ENCODE data around the gene PRKG1. TPM values are rescaled to one million over a fixed set of nuclear protein-coding genes. Genes with fewer than 3 reads are reported as not detected.
"Not testable (repeated sequence)": the region's sequence is repeated elsewhere in the genome, so short reads cannot be mapped to it uniquely, and the experiment has no call there.

PRKG1 gene
- total RNA-seq, 2 donors from 2014 or later, result 8.1 to 16.6 TPM

DNA sequence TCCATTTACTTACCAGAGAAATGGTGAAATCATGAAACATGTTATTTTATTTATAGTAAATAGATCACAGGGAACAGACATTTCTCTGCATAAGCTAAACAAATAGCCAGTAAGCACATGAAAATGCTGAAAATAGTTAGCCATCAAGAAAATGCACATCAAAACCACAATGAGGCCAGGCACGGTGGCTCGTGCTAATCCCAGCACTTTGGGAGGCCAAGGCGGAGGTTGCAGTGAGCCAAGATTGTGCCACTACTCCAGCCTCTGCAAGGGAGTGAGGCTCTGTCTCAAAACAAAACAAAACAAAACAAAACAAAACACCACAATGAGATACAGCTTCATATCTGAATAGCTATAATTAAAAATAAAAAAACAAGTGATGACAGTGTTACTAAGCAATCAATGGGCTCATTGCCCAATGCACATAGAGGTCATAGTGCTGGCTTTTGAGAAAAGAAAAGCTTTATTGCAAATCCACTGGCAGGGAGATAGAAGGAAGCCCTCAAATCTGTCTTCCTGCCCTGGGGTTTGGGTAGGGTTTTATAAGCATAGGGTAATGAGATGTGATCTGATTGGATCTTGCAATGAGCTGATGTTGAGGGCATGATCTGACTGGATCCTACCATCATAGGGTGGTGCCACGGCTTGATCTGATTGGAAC lies 608.9 kb downstream of the PRKG1 start:
- no peaks in the 10 kb centered on the region for H3K36me3 ChIP-seq
- TF ChIP-seq, protein P1, sequence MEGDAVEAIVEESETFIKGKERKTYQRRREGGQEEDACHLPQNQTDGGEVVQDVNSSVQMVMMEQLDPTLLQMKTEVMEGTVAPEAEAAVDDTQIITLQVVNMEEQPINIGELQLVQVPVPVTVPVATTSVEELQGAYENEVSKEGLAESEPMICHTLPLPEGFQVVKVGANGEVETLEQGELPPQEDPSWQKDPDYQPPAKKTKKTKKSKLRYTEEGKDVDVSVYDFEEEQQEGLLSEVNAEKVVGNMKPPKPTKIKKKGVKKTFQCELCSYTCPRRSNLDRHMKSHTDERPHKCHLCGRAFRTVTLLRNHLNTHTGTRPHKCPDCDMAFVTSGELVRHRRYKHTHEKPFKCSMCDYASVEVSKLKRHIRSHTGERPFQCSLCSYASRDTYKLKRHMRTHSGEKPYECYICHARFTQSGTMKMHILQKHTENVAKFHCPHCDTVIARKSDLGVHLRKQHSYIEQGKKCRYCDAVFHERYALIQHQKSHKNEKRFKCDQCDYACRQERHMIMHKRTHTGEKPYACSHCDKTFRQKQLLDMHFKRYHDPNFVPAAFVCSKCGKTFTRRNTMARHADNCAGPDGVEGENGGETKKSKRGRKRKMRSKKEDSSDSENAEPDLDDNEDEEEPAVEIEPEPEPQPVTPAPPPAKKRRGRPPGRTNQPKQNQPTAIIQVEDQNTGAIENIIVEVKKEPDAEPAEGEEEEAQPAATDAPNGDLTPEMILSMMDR (IDR thresholded peaks at IDR 0.05), result no peak
- no peaks in the 10 kb centered on the region for H3K27me3 ChIP-seq
- intact Hi-C loops (cut with DNase I), result no loop called here
- no peak overlapping the region for H3K27ac ChIP-seq
- H3K9me3 ChIP-seq, result no peaks in the 10 kb centered on the region
- DNase-seq, result no peak
- H3K4me3 ChIP-seq, result no peak overlapping the region
- H3K4me1 ChIP-seq, result no peaks in the 10 kb centered on the region
- no peak overlapping the region for H3K9ac ChIP-seq (ENCODE audit: low read depth in 2 of 2, low read length in 2 of 2)

DNA sequence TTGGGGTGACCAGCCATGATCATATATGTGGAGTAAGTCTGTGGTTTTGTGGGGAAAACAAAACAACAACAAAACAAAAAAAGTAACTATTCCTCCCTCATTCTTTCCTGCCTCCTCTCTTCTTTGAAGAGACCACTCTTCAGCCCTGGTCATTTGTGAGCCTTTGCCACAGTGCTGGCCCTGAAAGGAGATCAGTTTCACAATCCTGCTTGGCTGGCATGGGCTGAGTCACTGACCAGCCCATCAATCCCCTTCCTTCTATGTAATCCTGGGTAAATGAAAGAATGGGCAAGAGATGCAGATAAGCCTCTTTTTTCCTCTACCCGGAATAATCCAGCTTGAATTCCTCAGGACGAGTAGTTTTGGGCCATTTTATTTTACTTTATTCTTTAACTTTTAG lies 611.5 kb downstream of the PRKG1 start:
- Histone ChIP-seq H3K36me3 (no peaks in the 10 kb centered on the region), H3K9me3 (no peaks in the 10 kb centered on the region), H3K9ac (ENCODE audit: low read depth in 2 of 2, low read length in 2 of 2) (no peak overlapping the region), H3K27me3 (no peaks in the 10 kb centered on the region), H3K27ac (no peak overlapping the region), H3K4me1 (no peaks in the 10 kb centered on the region), H3K4me3 (no peak overlapping the region)
- no peak for DNase-seq
- intact Hi-C loops (cut with DNase I), result no loop called here
- TF ChIP-seq, protein P1 (IDR thresholded peaks at IDR 0.05), result no peak

DNA sequence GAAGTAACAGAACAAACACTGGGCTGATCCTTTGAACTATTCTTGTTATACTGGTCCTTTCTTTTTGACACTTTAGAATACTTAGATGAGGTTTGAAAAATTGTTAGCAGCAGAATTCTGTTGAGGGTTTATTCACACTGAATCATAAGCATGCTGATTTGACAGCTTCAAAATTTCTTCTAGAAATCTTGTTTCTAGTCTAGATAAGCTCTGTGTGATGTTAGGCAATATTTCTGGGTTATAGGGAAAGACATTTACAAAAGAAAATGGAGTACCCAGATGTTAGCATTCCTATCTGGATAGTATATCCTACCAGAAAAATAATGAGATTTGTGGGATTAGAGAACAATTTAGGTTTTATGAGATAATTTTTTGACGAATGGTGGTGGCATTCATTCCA lies 613.0 kb downstream of the PRKG1 start:
- TF ChIP-seq, protein P1 (IDR thresholded peaks at IDR 0.05), result no peak
- intact Hi-C loops (cut with DNase I), result no loop called here
- Histone ChIP-seq H3K9me3 (no peaks in the 10 kb centered on the region), H3K27me3 (no peaks in the 10 kb centered on the region), H3K36me3 (no peaks in the 10 kb centered on the region), H3K4me3 (no peak overlapping the region), H3K9ac (ENCODE audit: low read depth in 2 of 2, low read length in 2 of 2) (no peak overlapping the region), H3K27ac (no peak overlapping the region), H3K4me1 (no peaks in the 10 kb centered on the region)
- DNase-seq, result no peak

DNA sequence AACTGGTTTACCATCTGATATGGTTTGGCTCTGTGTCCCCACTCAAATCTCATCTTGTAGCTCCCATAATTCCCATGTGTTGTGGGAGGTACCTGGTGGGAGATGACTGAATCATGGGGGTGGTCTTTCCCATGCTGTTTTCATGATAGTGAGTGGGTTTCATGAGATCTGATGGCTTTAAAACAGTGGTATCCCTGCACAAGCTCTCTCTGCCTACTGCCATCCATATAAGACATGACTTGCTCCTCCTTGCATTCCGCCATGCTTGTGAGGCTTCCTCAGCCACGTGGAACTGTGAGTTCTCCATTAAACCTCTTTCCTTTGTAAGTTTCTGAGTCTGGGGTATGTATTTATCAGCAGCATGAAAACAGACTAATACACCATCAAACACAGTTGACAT lies 614.5 kb downstream of the PRKG1 start:
- H3K4me1 ChIP-seq; H3K4me3 ChIP-seq; H3K9me3 ChIP-seq; H3K36me3 ChIP-seq; intact Hi-C loops (cut with DNase I); H3K9ac ChIP-seq (ENCODE audit: low read depth in 2 of 2, low read length in 2 of 2); DNase-seq; H3K27me3 ChIP-seq; H3K27ac ChIP-seq: not testable (repeated sequence)

DNA sequence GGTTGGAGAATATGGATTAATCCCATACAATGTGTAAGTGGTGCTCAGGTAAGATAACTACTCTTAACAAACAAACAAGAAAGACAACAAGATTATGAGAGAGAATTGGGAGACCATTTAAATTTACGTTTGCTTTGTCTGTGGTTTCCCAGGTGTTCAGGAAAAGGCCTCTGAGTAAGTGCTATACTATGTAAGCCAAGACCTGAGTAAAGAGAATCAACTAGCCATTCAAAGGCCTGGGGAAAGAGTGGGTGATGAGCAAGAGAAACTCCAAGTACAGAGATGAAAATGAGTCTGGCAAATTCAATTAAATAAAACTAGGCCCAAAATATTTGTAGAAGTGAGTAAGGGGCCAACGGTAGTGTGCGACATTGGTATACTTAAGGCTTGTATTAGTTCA lies 615.2 kb downstream of the PRKG1 start:
- Histone ChIP-seq H3K36me3 (no peaks in the 10 kb centered on the region), H3K4me1 (no peaks in the 10 kb centered on the region), H3K4me3 (no peak overlapping the region), H3K27ac (no peak overlapping the region), H3K9ac (ENCODE audit: low read depth in 2 of 2, low read length in 2 of 2) (no peak overlapping the region), H3K9me3 (no peaks in the 10 kb centered on the region), H3K27me3 (no peaks in the 10 kb centered on the region)
- no peak for DNase-seq
- intact Hi-C loops (cut with DNase I), result no loop called here
- TF ChIP-seq, protein P1 (IDR thresholded peaks at IDR 0.05), result no peak

DNA sequence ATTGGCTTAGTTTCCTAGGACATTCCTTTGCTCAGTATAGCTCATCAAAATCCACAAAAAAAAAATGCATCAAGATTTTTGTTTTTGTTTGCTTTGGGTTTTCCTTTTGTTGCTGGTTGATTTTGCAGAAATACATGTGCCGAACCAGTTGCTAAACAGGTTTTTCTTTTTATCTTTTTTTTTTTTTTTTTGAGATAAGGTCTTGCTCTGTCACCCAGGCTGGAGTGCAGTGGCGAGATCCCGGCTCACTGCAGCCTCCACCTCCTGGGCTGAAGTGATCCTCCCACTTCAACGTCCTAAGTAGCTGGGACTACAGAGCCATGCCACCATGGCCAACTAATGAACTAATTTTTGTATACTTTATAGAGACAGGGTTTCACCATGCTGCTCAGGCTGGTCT lies 616.8 kb downstream of the PRKG1 start:
- Histone ChIP-seq H3K9me3 (no peaks in the 10 kb centered on the region), H3K27me3 (no peaks in the 10 kb centered on the region), H3K9ac (ENCODE audit: low read depth in 2 of 2, low read length in 2 of 2) (no peak overlapping the region), H3K4me1 (no peaks in the 10 kb centered on the region), H3K27ac (no peak overlapping the region), H3K36me3 (no peaks in the 10 kb centered on the region), H3K4me3 (no peak overlapping the region)
- TF ChIP-seq, protein P1 (IDR thresholded peaks at IDR 0.05), result no peak
- DNase-seq, result no peak
- intact Hi-C loops (cut with DNase I), result no loop called here

All from colonic mucosa (tissue), 4 donors.